Measurements from ENCODE around the gene C12orf42.

Gene C12orf42

DNA sequence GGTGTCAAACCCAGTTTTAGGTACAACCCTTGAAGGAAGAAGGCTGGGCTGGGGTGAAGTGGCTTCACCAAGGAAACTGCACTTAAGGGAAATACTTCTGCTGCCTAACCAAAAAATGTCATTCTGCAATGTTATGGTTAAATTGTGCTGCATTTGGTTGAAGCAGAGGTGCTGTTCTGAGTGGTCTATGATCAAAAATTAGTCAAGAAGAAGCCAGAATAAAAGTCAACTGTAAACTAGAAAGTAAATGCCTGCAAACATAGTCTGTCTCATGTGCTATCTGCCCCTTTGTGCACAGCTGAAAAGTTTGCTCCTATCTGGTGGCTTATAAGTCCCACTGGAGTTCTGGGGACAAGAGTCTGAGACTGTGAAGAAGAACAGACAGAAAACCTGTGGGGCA, 158.8 kb downstream of the C12orf42 start:
- DNase-seq (ENCODE audit: low read depth, low spot score), result no peak

DNA sequence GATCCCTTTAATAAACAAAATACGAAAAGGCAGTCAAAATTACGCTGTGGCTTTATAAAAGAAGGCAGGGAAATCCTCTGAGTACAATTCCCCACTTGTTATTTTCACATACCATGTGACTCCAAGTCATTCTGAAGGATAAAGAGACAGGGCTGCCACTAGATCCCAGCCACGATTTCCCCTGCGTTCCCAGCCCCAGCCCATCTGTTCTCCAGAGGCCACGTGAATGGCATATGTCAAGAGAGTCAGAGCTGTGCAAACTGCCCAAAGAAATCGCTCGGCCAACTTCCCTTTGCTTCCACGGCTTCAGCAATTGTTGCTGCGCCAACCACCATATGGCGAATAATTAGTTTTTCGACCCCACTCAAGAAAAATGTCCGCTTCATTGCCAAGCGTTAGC, 161.3 kb downstream of the C12orf42 start:
- no peak for DNase-seq (ENCODE audit: low read depth, low spot score)

DNA sequence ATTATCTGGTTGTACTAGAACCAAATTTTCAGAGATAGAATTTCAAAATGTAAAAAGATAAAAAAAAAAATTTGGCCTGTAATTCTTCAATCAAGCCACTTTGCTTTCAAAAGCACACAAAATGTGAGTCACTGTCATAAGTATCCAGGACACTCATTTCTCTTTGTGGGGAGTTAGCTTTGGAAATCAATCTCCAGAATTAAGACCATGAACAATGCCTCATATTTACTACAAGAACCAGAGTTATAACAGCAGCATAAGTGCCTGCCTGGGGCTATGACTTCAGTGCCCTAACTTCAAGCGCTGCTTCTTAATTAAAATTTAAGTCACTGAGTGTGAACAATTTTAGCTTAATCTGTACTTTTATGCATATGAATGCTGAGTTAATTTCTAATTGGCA, 162.1 kb downstream of the C12orf42 start:
- DNase-seq (ENCODE audit: low read depth, low spot score), result no peak

DNA sequence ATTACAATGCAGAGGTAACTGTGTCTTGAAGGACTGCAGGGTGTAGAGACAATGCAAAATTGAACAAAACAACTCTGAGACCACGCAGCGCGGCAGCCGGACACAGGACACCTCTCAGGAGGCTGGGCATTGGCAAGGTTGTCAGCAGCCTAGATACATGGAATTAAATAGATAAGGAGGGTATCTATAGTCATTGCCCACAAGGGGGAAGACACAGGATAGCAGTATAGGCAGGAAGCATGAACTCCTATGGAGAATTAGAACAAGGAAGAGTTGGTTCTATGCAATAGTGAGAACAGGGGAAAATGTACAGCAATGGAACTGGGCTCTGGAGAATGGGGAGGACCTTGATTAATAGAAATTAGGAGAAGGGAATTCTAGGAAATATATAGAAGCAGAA, 164.1 kb downstream of the C12orf42 start:
- DNase-seq (ENCODE audit: low read depth, low spot score), result no peak

DNA sequence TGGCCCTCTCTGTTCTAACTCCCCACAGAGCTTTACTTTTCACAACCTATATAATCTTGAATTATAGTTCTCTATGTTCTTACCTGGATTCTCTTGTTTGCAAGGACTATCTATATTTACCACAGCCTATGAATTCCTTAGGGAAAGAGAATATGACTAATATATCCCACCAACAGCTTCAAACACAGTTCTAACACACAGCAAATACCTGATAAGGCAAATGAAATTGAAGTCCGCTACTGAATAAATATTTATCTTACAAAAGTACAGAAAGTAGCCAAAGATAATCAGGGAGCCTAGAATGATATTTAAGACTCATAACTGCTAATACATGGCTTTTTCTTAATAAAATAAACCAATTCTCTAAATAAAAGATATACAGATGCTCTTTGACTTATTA, 165.1 kb downstream of the C12orf42 start:
- DNase-seq (ENCODE audit: low read depth, low spot score), result no peak

DNA sequence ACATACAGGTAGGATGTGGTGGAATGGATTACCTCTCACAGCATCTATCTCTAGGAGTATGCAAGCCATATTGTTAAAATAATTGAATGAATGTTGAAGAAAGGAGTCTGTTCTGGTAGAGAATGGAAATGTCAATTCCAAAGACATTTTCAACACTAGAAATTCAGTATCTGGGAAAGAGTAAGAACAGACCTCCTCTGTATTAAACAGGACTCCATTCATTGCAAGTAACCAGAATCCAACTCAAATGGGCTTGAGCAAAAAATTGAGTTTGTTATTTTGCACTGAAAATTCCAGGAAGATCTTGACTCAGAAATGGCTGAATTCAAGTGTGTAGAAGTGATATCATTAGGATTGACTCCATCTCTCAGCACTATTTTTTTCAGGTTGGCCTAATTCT, 168.1 kb downstream of the C12orf42 start:
- DNase-seq (ENCODE audit: low read depth, low spot score), result no peak

DNA sequence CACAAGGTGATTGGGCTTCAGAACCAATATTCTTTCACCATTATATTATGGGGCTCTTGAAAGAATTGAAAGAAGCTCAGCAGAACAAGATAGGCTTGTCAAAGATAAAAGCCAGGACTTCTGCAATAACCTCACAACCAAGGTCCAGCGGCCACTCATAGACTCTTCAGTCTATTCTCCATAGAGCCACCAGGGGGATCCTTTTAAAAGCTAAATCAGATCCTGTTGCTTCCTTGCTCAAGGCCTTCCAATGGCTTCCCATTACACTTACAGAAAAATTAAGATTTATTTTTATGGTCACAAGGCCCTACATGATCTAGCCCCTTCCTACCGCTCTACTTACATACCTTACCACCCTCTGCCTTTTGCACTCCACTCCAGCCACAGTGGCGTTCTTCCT, 169.6 kb downstream of the C12orf42 start:
- DNase-seq (ENCODE audit: low read depth, low spot score), result peak; percentile 38

DNA sequence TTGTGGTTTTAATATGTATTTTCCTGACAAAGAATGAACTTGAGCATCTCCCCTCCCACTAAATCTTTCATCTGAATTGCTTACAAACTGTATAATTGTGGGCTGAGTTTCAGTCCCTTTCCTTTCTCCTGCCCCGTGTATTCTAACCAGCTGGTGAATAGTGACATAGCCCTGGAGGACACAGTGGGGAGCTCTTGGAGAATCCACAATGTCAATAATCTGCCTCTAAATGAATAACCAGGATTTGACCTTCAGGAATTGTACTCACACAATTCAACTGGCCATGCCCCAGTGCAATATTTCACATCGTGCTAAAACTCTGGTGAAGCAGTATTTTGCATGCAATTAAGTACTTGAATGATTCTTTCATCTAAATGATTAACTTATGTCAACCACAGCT, 177.2 kb downstream of the C12orf42 start:
- DNase-seq (ENCODE audit: low read depth, low spot score), result no peak

DNA sequence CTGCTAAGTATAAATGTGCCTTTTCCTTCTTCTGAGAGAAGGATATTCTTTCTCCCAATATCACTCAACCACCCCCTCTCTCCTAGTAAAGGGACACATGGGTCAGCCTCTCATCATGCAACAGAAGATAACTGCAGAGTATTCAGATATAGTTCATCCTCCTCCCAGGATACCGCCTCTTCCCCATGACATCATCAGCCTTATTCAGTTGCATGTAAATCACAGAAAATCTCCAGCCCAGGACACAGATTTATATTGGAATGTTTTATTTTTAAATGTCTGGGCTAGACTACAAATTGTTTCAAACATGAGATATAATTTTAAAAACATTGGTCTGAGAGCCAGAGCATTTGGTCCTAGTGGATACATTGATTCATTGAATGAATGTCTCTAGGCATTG, 178.5 kb downstream of the C12orf42 start:
- no peak for DNase-seq (ENCODE audit: low read depth, low spot score)

DNA sequence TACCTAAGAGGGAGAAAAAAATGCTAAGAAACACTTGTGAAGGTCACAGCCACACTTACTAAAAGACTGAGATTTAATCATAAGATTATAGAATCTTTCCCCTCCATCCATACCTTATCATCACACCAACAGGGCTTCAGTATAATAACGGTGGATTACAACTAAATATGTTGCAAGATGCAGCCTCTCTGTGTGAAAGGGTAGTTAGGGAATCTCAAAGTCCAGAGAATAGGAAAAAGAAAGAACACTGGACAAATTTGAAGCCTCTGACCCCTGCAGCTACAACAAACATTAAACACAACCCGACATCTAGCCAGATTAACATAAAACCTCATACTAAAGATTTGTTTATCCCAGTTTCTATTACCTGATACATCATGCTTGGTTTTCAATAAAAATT, 181.0 kb downstream of the C12orf42 start:
- DNase-seq (ENCODE audit: low read depth, low spot score), result no peak

DNA sequence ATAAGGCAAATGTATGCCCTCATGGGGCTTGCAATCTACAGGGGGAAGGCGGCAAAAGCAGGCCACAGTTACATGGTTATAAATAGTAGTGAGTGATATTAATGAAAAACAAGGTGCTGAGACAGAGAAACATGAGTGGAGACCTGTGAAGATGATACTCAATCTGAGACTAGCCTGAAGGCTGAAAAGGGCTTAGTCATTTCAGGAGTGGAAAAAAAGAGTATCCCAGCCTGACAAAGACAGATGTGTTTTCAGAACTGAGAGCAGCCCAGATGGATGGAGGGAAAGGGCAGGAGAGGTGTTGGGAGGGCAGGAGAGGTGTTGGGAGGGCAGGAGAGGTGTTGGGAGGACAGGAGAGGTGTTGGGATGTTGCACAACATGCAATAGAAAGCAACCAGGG, 181.9 kb downstream of the C12orf42 start:
- DNase-seq (ENCODE audit: low read depth, low spot score), result no peak

DNA sequence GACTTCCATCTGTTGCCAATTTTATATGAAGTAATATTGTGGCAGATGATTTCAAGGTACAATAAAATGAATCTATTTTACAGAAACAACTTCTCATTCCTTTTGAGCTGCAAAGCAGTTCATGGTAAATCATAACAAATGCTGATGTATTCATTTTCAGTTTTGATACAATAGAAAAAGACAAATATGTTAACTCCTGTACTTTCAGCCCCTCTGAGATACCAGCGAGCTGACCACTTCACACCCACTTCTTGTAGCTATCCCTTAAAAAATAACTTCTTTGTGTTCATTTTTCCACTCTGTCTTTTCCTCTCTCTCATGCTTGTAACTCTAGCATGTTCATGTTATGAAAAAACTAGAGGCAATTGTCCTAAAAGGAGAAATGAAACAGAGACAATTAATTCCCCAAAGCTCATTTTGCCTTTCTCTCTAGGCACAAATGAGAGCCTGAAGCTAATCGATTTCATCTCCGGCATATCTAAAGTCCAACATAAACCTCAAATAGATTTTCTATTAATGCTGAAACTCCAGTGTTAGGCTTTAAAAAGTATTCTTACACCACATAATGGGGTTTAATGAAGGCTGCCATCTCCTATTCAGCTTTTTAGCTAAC, 182.9 kb downstream of the C12orf42 start:
- DNase-seq (ENCODE audit: low read depth, low spot score), result no peak

DNA sequence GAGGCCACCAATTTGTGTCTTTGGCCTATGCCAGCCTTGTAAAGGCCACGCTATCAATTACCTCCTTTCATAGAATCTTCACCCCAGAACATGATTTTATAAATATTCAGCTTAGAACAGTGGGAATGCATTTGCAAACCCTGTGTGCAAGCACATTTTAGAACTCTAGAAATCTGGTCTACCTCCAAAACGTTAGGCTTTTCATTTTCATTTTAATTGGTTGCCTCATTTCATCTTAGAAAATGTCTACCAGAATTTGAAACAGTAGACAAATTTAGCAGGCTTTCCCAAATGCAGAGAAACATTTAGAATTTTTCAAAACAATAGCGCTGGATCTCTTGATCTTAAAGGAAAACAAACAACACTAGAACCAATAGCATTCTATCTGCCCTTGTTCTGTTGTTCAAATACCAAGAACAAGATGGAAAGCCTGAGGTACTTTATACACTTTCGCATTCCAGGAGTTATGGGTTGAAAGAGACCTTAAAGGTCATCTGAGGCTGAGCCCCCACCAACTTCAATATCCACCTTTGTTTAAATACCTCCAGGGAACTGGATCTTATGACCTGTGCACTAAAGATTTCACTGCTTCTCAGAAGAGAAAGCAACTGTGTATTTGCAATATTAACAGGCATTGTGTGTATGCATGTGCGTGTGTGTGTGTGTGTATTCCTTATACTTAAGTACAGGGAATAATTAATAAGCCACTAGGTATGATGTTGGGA, 185.1 kb downstream of the C12orf42 start:
- no peak for DNase-seq (ENCODE audit: low read depth, low spot score)

DNA sequence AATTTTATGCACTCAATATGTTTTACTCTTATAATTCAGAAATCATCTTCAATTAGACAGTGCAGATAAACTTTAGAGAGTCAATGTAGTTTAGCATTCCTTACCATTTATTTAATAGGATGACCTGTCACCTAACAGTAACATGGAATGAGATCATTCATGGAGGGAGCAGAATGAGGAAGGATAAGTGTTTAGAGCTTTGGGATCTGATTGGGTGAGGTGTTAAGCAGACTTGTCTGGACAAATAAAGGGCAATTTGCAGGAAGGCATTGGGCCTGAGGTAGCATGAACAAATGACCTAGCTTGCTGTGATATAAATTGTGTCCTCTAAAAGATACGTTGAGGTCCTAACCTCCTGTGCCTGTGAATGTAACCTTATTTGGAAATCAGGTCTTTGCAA, 187.4 kb downstream of the C12orf42 start:
- no peak for DNase-seq (ENCODE audit: low read depth, low spot score)

DNA sequence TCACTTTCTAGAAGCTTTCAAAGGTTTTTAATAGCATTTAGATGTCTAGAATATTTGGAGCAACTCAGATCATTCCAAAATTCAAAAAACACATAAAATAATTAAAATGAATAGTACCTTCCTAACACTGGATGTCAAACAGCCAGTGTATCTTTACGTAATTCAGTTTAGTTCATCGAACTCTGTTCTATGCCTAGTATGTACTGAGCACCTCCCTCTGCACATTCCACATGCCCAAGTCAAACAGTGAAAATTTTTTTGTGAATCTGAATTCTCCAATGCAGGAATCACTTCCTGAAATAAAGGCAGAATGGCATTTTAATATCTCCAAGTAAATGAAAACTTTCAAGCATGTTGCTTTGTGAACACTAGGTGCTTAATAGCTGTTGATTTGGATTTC, 192.3 kb downstream of the C12orf42 start:
- no peak for DNase-seq (ENCODE audit: low read depth, low spot score)

DNA sequence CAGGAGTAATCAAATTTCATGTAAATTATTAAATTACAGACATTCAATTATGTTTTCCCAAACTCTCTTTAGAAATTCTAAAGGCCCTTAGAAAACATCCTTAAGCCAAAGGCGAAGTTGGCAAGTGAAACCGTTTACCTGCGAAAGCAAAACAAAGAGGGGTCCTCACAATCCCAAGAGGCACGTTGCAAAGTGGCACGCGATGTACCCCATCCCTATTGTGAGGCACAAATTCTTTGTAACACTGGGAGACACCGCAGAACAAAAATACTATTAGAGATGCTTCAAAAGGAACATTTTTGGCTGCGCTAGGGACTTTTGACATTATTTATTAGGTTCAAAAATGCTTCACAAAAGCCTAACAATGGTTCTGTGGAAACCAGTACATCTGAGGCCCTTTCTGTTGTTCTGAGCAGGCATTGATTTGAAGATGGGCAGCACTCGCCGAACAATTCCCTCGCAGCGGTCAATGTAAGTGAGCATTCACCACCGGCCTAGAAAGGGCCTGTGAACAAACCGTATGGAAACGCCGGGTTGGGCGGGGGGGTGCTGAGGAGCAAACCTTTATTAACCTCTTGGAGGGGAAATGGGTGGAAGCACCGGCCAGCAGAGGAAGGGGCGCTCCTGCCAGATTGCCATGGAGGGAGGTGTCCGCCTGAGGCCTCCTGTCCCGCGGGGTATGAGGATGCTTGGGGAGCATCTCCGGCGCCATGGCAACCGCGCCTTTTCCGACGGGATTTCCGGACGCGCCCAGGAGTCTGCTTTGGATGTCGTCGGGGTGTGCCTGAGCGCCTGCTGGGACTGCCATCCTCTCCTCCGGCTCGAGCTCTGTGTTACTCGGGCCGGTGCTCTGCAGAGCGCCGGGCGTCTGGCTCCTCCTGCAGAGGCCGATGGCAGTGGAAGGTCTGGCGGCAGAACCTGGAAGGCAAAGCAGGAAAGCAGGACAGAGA, 193.9 kb downstream of the C12orf42 start:
- peak; percentile 81 for DNase-seq (ENCODE audit: low read depth, low spot score)

DNA sequence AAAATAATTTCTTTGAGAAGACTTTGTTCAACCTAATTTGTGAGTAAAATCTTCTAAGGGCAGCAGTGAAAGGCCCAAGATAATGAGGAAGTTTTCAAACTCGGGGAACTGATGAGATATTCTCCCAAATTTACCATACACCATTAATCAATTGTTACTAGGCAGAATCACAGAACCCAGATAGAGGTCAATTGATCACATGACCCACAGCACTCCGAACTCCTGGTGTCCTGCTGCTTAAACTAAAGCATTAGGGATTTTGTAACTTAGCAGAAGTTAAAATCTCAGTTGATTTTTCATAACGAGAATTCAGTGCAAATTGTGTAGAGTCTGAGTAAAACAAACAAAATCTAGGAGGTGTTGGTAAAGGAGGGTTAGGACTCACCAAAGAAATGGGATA, 207.8 kb downstream of the C12orf42 start:
- DNase-seq (ENCODE audit: low read depth, low spot score), result no peak

DNA sequence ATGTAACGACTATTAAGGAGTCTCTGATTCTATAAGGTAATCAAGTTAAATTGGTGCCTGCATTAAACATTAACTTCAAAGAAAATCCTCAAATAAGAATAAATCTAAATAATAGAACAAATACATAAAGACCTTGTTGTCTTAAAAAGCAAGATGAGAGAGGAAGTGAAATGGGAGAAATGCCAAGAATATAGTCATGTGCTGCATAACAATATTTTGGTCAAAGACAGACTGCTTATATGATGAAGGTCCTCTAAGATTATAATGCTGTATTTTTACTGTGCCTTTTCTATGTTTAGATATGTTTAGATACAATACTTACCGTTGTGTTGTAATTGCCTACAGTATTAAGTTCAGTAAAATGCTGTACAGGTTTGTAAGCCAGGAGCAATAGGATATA, 213.6 kb downstream of the C12orf42 start:
- DNase-seq (ENCODE audit: low read depth, low spot score), result no peak

DNA sequence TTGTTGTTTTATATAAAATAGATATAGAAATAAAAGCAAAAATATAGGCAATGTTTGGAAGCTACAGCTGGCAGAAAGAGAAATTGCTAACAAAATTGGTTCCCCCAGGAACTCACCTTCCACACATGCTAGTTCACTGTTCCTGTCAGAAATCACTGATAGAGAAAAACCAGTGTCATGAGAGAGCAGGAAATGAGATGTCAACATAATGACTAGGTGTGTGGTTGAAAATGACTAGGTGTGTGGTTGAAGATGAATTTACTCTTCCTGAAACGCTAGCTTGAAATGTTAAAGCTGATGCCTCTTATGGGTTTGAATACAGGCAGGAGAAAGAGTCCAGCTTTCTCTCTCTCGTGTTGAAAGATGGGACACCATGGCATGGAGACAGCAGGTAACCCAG, 216.3 kb downstream of the C12orf42 start:
- DNase-seq (ENCODE audit: low read depth, low spot score), result no peak

DNA sequence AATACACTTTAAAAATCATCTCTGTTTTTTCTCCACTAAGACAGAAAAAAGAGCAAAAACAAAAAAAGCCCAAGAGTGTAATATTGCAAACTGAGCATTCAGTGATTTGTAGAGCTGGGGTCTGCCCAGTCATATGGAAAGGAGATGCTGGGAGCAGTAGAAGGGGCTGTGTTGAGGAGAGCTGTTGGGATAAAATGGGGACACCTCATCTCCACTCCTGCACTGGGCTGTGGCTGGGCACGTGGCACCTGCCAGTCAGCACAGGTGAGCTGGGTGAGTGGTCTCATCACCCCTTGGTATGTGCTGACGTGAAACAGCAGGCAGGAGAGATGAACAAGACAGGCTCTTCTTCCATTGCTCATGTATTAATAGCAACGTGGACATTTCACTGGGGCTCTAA, 217.4 kb downstream of the C12orf42 start:
- DNase-seq (ENCODE audit: low read depth, low spot score), result no peak

DNA sequence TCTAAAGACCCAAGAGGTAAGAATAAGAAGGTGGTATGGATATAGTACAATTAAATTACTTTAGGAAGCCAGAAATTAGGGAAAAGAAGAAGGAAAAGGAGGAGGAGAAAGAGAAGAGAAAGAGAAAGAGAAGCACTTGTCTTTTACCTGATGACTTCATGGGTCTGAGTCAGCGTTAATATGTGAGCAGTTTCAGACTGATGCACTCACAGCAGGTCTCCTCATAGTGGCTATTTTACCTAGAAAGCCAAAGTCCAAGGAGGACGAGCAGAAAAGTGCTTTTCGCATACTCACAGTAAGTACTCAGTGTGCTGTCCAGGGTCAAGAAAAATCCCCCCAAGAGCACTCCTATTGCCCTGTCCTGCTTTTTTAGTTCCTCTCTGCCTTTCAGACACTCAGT, 222.1 kb downstream of the C12orf42 start:
- DNase-seq (ENCODE audit: low read depth, low spot score), result no peak

DNA sequence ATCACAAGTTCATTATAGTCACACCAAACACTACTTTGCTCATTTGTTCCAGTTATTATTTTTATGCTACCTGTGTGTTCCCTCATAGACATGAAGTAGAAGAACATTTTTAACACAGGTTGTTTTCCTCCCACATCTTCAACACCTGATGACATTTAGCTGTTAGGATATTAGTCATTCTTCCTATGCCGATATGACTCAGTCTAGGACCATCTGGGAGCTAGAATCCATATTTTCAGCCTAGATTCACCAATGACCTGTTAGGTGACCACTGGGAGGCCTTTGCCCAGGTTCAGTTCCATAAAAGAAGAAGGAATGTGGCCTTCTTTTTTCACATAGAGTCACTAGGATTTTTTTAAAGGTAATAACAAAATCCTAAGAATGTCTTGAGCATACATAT, 222.8 kb downstream of the C12orf42 start:
- no peak for DNase-seq (ENCODE audit: low read depth, low spot score)

DNA sequence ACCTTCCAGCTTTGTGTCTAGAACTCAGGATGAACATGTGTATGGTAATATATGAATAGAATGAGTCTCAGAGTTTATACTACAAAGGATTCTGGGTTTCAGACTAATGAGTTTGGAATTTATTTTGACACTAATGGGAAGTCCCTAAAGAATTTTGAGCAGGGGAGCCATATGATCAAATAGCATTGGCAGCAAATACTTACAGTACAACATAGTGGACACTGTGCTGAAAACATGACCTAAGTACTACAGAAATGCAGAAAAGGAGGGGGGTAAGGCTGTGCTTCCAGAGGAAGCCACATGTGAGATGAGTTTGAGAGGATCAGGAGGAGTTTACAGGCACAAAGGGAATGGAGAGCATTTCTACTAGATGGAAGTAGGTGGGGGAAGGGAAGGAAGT, 225.8 kb downstream of the C12orf42 start:
- DNase-seq (ENCODE audit: low read depth, low spot score), result no peak

Data from ELF-1 (cell line).